HCT116 (cell line): ENCODE measurements around the gene ADGRG4. TPM values are rescaled to one million over a fixed set of nuclear protein-coding genes. Genes with fewer than 3 reads are reported as not detected.

Source experiments
- ATAC-seq: fragments of 200-7000 bp; cut with Tn5 transposase; 2 replicates; pipeline ENCODE4 v1.9.1; 2020; ENCODE audit warnings: mild to moderate bottlenecking, moderate library complexity
- BruUV-seq: library from RNA; stranded (reverse); fragments of 400-500 nt; replicated peaks from 2 replicates; lab custom pipeline; 2021; lab: Mats Ljungman, UMichigan
- CTCF ChIA-PET: fragments of 300-600 bp; sonication (Branson Sonifier 250); formaldehyde crosslinking; loops from one replicate; lab custom pipeline; 2021; ENCODE audit warnings: antibody characterized with exemption; lab: Charles Lee
- POLR2A ChIA-PET: fragments of 300-600, 350-600 bp; sonication (Branson Sonifier 250); formaldehyde crosslinking; loops from one replicate; lab custom pipeline; 2021; ENCODE audit warnings: antibody characterized with exemption; lab: Charles Lee
- RAD21 ChIA-PET, 2 experiments: fragments of 300-600 bp; sonication (Branson Sonifier 250); formaldehyde crosslinking; loops; one replicate each; lab custom pipeline; 2023; ENCODE audit warnings: low total read pairs in 2 of 2; ENCODE audit not compliant: uncharacterized antibody in 2 of 2, unreplicated experiment in 2 of 2, low non-redundant PET in 1 of 2; lab: Charles Lee
- DNase-seq: peaks from one replicate; pipeline ENCODE4 v3.0.0-alpha.2; 2010; ENCODE audit warnings: low read depth, low spot score
- H2AFZ ChIP-seq: fragments of 200-600 bp; shearing (Covaris generic), sonication (generic); 2 replicates; pipeline ENCODE4 v1.6.1; 2017; ENCODE audit warnings: low read depth, mixed run types, mixed read lengths, antibody characterized with exemption, low read length; ENCODE audit not compliant: poor library complexity, severe bottlenecking
- H3K27ac ChIP-seq: 2 replicates; pipeline ENCODE4 v1.5.1; 2012; ENCODE audit warnings: low read depth, low read length
- H3K27me3 ChIP-seq: fragments of 200-600 bp; sonication (generic); 2 replicates; pipeline ENCODE4 v1.6.1; 2016; ENCODE audit warnings: mixed run types, low read length, mixed read lengths; ENCODE audit not compliant: insufficient read depth
- H3K36me3 ChIP-seq, 2 experiments: fragments of 200-500 bp in 1 of 2; fragments of 200-600 bp in 1 of 2; sonication (Bioruptor generic) in 1 of 2; sonication (generic) in 1 of 2; 2 replicates each; pipeline versions ENCODE4 v1.5.1 to v1.6.1; 2014 to 2016; ENCODE audit warnings: low read length in 2 of 2, inconsistent platforms in 1 of 2, mixed read lengths in 1 of 2, mixed run types in 1 of 2; ENCODE audit not compliant: insufficient read depth in 2 of 2, control insufficient read depth in 1 of 2
- H3K4me1 ChIP-seq, 2 experiments: fragments of 200-600 bp in 1 of 2; sonication (generic) in 1 of 2; 2 replicates each; pipeline versions ENCODE4 v1.5.1 to v1.6.1; 2012 to 2017; ENCODE audit warnings: low read length in 2 of 2, inconsistent platforms in 1 of 2, mild to moderate bottlenecking in 1 of 2, mixed read lengths in 1 of 2, mixed run types in 1 of 2, moderate library complexity in 1 of 2; ENCODE audit not compliant: insufficient read depth in 2 of 2, control insufficient read depth in 1 of 2
- H3K4me2 ChIP-seq: fragments of 200-600 bp; sonication (generic); 2 replicates; pipeline ENCODE4 v1.6.1; 2017; ENCODE audit warnings: mixed run types, low read length, mixed read lengths
- H3K4me3 ChIP-seq, 2 experiments: fragments of 200-600 bp in 1 of 2; sonication (generic) in 1 of 2; replicated peaks in 1 of 2; 2 replicates each; pipeline ENCODE4 v1.5.1; 2011 to 2016; ENCODE audit warnings: low read length in 2 of 2, control low read depth in 1 of 2, low read depth in 1 of 2, mild to moderate bottlenecking in 1 of 2, mixed read lengths in 1 of 2, mixed run types in 1 of 2
- H3K79me2 ChIP-seq: fragments of 200-600 bp; sonication (generic); 2 replicates; pipeline ENCODE4 v1.6.1; 2017; ENCODE audit warnings: mild to moderate bottlenecking, mixed run types, low read length, moderate library complexity, mixed read lengths; ENCODE audit not compliant: insufficient read depth
- H3K9ac ChIP-seq: fragments of 200-600 bp; sonication (generic); 2 replicates; pipeline ENCODE4 v1.6.1; 2016; ENCODE audit warnings: low read length, mixed read lengths
- H3K9me2 ChIP-seq: fragments of 200-600 bp; sonication (generic), shearing (Covaris generic); 2 replicates; pipeline ENCODE4 v1.6.1; 2017; ENCODE audit warnings: mixed run types, mild to moderate bottlenecking, moderate library complexity; ENCODE audit not compliant: insufficient read depth
- H3K9me3 ChIP-seq, 2 experiments: fragments of 200-500 bp in 1 of 2; fragments of 200-600 bp in 1 of 2; sonication (Bioruptor generic) in 1 of 2; sonication (generic) in 1 of 2; 2 replicates each; pipeline ENCODE4 v1.6.1; 2014 to 2017; ENCODE audit warnings: low read length in 2 of 2, mixed read lengths in 2 of 2, inconsistent platforms in 1 of 2, low read depth in 1 of 2, mild to moderate bottlenecking in 1 of 2, mixed run types in 1 of 2, moderate library complexity in 1 of 2; ENCODE audit not compliant: control insufficient read depth in 1 of 2, insufficient read depth in 1 of 2
- H4K20me1 ChIP-seq: fragments of 200-600 bp; sonication (generic), shearing (Covaris generic); 2 replicates; pipeline ENCODE4 v1.6.1; 2017; ENCODE audit warnings: mixed run types, mild to moderate bottlenecking, moderate library complexity; ENCODE audit not compliant: insufficient read depth
- CTCF ChIP-seq, 3 experiments: fragments of 200-600 bp in 1 of 3; sonication (generic) in 1 of 3; IDR thresholded peaks in 2 of 3; conservative IDR thresholded peaks in 1 of 3; 2 replicates each; pipeline ENCODE4 v1.5.1; 2012 to 2017; ENCODE audit warnings: low read depth in 2 of 3, low read length in 2 of 3, antibody characterized with exemption in 1 of 3, borderline replicate concordance in 1 of 3, control low read depth in 1 of 3, mild to moderate bottlenecking in 1 of 3, mixed read lengths in 1 of 3, mixed run types in 1 of 3, moderate library complexity in 1 of 3; ENCODE audit not compliant: insufficient read depth in 1 of 3
- EZH2 ChIP-seq: fragments of 200-600 bp; sonication (generic); IDR thresholded peaks from 2 replicates; pipeline ENCODE4 v1.6.1; 2017; ENCODE audit warnings: antibody characterized with exemption, mixed run types
- JUND ChIP-seq: IDR thresholded peaks from 2 replicates; pipeline ENCODE4 v1.6.1; 2012
- POLR2A ChIP-seq: IDR thresholded peaks from 2 replicates; pipeline ENCODE4 v1.7.0; 2011; ENCODE audit warnings: borderline replicate concordance; ENCODE audit not compliant: insufficient read depth, insufficient read length; ENCODE audit errors: extremely low read depth
- REST ChIP-seq: IDR thresholded peaks from 2 replicates; pipeline ENCODE4 v1.6.1; 2012; ENCODE audit warnings: low read depth
- SRF ChIP-seq: IDR thresholded peaks from 2 replicates; pipeline ENCODE4 v1.6.1; 2012; ENCODE audit warnings: low read depth
- intact Hi-C: fragments of 100-400 bp; cut with micrococcal nuclease; formaldehyde crosslinking; loops from 2 replicates; pipeline ENCODE4 v1.10.0; 2022
- total RNA-seq: library from RNA; stranded (reverse); gene quantifications from one replicate; pipeline ENCODE4 v1.2.1, GENCODE V29; 2021; ENCODE audit not compliant: unreplicated experiment

Gene ADGRG4
- total RNA-seq, 1 experiment from 2014 or later: not detected

GRCh38 chrX:136318895-136319597, 18.3 kb downstream of the ADGRG4 start:
- BruUV-seq: no TSS peak
- CTCF ChIA-PET: no interaction called here

More at GRCh38 chrX:136318895-136319597, 18.3 kb downstream of the ADGRG4 start:
- DNase-seq: no peak
- Histone ChIP-seq H3K9me2 (no peaks in the 10 kb centered on the region), H3K79me2 (no peaks in the 10 kb centered on the region), H3K4me1 (no peaks in the 10 kb centered on the region), H4K20me1 (no peaks in the 10 kb centered on the region), H2AFZ (no peak overlapping the region)
- intact Hi-C loops: no loop called here
- POLR2A ChIA-PET: no interaction called here
- ATAC-seq: no peak
- no peak for TF ChIP-seq EZH2
- no peak for TF ChIP-seq SRF
- TF ChIP-seq JUND: no peak
- no peak for TF ChIP-seq REST
- no peak for TF ChIP-seq CTCF (IDR thresholded peaks at IDR 0.05 in 2 of 3, conservative IDR thresholded peaks at IDR 0.05 in 1 of 3; ENCODE audit: borderline replicate concordance in 1 of 3, insufficient read depth in 1 of 3, low read depth in 2 of 3, low read length in 2 of 3)
- no peak for TF ChIP-seq POLR2A
- TF ChIP-seq, all 23 proteins: peak for 0
- Histone ChIP-seq H3K27me3 (no peaks in the 10 kb centered on the region), H3K27ac (no peak overlapping the region), H3K4me2 (no peak overlapping the region), H3K9ac (no peak overlapping the region), H3K9me3 (no peaks in the 10 kb centered on the region), H3K36me3 (no peaks in the 10 kb centered on the region), H3K4me3 (no peak overlapping the region)
- RAD21 ChIA-PET: no interaction called here
